ENCODE measurements around the gene KDM3B. TPM values are rescaled to one million over a fixed set of nuclear protein-coding genes. Genes with fewer than 3 reads are reported as not detected.
A peak's percentile ranks its signal among the peaks of the same experiment; 100 is the strongest.

The KDM3B gene
- total RNA-seq, 1 donor from 2014 or later = 96.1 TPM

GRCh38 chr5:138369706-138370105 is 17.2 kb downstream of the KDM3B start:
- no peak overlapping the region for H3K27ac Mint-ChIP-seq
- H3K27me3 Mint-ChIP-seq (ENCODE audit: low read depth) = no peaks in the 10 kb centered on the region
- no peak overlapping the region for H3K4me3 Mint-ChIP-seq
- H3K4me1 Mint-ChIP-seq = peaks cover 25% of the 10 kb centered on the region
- no peak for TF ChIP-seq CTCF (IDR thresholded peaks at IDR 0.05; ENCODE audit: unreplicated experiment)
- H3K9me3 Mint-ChIP-seq = no peaks in the 10 kb centered on the region
- DNase-seq (ENCODE audit: low spot score in 2 of 2, unreplicated experiment in 2 of 2) = no peak
- H3K36me3 Mint-ChIP-seq = peaks cover 5% of the 10 kb centered on the region

DNA sequence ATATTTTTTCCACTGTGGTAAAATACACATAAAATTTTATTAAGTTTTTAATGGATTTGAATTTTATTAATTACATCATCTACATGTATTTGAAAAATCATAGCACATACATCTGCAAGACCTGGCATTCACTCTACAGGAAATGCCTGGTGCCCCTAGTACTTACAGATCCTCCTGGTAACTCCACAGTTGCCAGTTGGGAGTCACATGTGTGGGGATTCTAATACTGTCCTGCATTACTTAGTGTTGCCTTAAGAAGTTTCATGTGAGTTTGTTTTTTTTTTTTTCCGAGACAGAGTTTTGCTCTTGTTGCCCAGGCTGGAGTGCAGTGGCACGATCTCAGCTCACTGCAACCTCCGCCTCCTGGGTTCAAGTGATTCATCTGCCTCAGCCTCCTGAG is 18.1 kb downstream of the KDM3B start:
- TF ChIP-seq CTCF (IDR thresholded peaks at IDR 0.05; ENCODE audit: unreplicated experiment) = no peak
- DNase-seq (ENCODE audit: low spot score in 2 of 2, unreplicated experiment in 2 of 2) = no peak
- Mint-ChIP-seq H3K27me3 (ENCODE audit: low read depth) (no peaks in the 10 kb centered on the region), H3K9me3 (no peaks in the 10 kb centered on the region), H3K36me3 (peaks cover 8% of the 10 kb centered on the region), H3K4me1 (peaks cover 25% of the 10 kb centered on the region), H3K4me3 (no peak overlapping the region), H3K27ac (no peak overlapping the region)

GRCh38 chr5:138371454-138371853 is 19.0 kb downstream of the KDM3B start:
- DNase-seq (ENCODE audit: low spot score in 2 of 2, unreplicated experiment in 2 of 2) = no peak
- TF ChIP-seq CTCF (IDR thresholded peaks at IDR 0.05; ENCODE audit: unreplicated experiment) = no peak
- H3K4me3 Mint-ChIP-seq = no peak overlapping the region
- no peaks in the 10 kb centered on the region for H3K9me3 Mint-ChIP-seq
- H3K4me1 Mint-ChIP-seq = peaks cover 25% of the 10 kb centered on the region
- H3K36me3 Mint-ChIP-seq = peaks cover 9% of the 10 kb centered on the region
- H3K27me3 Mint-ChIP-seq (ENCODE audit: low read depth) = no peaks in the 10 kb centered on the region
- H3K27ac Mint-ChIP-seq = no peak overlapping the region

- no peak for DNase-seq (ENCODE audit: low spot score in 2 of 2, unreplicated experiment in 2 of 2)
- H3K9me3 Mint-ChIP-seq = no peaks in the 10 kb centered on the region
- H3K27ac Mint-ChIP-seq = no peak overlapping the region
- H3K4me1 Mint-ChIP-seq = peaks cover 22% of the 10 kb centered on the region
- no peaks in the 10 kb centered on the region for H3K27me3 Mint-ChIP-seq (ENCODE audit: low read depth)
- TF ChIP-seq CTCF (IDR thresholded peaks at IDR 0.05; ENCODE audit: unreplicated experiment) = no peak
- H3K4me3 Mint-ChIP-seq = no peak overlapping the region
- H3K36me3 Mint-ChIP-seq = peaks cover 15% of the 10 kb centered on the region
These were observed 19.7 kb downstream of the KDM3B start for GRCh38 chr5:138372225-138372624.

GRCh38 chr5:138372653-138373052 is 20.2 kb downstream of the KDM3B start:
- peak overlapping the region; percentile 12 for H3K27ac Mint-ChIP-seq
- H3K9me3 Mint-ChIP-seq = no peaks in the 10 kb centered on the region
- H3K4me3 Mint-ChIP-seq = no peak overlapping the region
- TF ChIP-seq CTCF (IDR thresholded peaks at IDR 0.05; ENCODE audit: unreplicated experiment) = no peak
- H3K4me1 Mint-ChIP-seq = peaks cover 22% of the 10 kb centered on the region
- DNase-seq (ENCODE audit: low spot score in 2 of 2, unreplicated experiment in 2 of 2) = no peak
- no peaks in the 10 kb centered on the region for H3K27me3 Mint-ChIP-seq (ENCODE audit: low read depth)
- peaks cover 20% of the 10 kb centered on the region for H3K36me3 Mint-ChIP-seq

- no peaks in the 10 kb centered on the region for H3K4me1 Mint-ChIP-seq
- no peak overlapping the region for H3K27ac Mint-ChIP-seq
- no peak for TF ChIP-seq CTCF (IDR thresholded peaks at IDR 0.05; ENCODE audit: unreplicated experiment)
- peaks cover 33% of the 10 kb centered on the region for H3K36me3 Mint-ChIP-seq
- DNase-seq (ENCODE audit: low spot score in 2 of 2, unreplicated experiment in 2 of 2) = no peak
- no peaks in the 10 kb centered on the region for H3K27me3 Mint-ChIP-seq (ENCODE audit: low read depth)
- H3K9me3 Mint-ChIP-seq = no peaks in the 10 kb centered on the region
- H3K4me3 Mint-ChIP-seq = no peak overlapping the region
These were observed 29.9 kb downstream of the KDM3B start for GRCh38 chr5:138382347-138382746.
